Fibroblast of skin of left quadriceps (primary cell): ENCODE results near the gene ZBTB44.
"Not testable (repeated sequence)": the region's sequence is repeated elsewhere in the genome, so short reads cannot be mapped to it uniquely, and the experiment has no call there.

ENCODE experiments used
- DNase-seq, 2 experiments: peaks; one replicate each; pipeline ENCODE4 v3.0.0-alpha.2; 2013; ENCODE audit warnings: low read depth in 2 of 2

ZBTB44 gene

GRCh38 chr11:130313383-130314183 is 1.1 kb downstream of the ZBTB44 start:
- DNase-seq, result no peak

DNA sequence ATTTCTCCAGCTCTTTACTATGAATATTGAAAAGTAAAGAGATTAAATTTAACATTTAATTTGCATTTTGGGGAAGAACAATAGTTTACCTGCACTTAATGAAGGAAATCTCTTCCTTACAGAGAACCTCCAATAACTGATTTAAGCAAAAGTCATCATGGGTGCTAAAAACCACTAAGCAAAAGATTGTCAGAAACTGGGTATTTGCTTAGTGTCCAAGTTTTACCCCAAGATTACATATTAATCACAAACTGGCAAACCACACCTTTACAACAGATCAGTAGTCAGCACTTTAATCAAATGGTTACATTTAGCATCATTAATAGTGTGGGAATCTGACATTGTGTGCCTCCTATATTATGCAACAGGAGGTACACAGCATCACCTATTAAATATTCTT is 2.7 kb downstream of the ZBTB44 start:
- no peak for DNase-seq

GRCh38 chr11:130310622-130311021 is 4.1 kb downstream of the ZBTB44 start:
- no peak for DNase-seq

- no peak for DNase-seq
Observed at GRCh38 chr11:130308886-130309285, 5.8 kb downstream of the ZBTB44 start.

GRCh38 chr11:130308059-130308458 is 6.7 kb downstream of the ZBTB44 start:
- DNase-seq, result no peak

GRCh38 chr11:130304651-130305050 is 10.1 kb downstream of the ZBTB44 start:
- DNase-seq, result no peak

DNA sequence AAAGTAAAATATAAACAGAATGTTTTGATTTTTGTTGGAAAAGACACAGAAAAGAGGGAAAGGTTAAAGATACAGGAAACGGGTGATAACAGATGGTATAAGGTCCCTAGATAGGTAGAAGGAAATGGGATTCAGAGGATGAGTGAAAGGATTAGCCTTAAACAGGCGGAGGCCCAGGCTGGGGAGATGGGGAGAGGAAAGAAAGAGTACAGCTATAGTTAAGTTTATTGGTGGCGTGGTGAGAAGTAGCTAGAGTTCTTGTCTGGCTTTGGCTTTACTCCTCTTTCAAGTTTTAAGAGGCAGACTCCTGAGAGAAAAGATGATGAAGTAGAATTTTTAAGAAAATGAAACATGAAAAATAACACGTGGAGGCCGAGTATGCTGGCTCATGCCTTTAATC is 13.7 kb downstream of the ZBTB44 start:
- DNase-seq, result no peak

DNA sequence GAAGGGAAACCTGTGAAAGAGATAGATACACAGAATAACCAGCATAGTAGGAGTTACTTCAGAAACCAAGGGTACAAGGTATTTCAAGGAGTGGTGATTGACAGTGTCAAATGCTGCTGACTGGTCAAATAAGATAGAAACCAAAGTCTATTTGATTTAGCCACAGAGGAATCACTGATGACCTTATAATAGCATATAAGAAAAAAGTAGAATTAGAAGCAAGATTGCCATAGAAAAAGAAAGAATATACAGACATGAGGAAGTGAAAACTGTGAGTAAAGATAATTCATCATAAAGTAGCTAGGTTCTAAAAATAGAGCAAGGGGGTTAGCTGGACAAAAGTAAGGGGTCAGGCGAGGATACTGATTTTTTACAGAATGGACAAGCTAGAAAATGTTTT is 14.2 kb downstream of the ZBTB44 start:
- DNase-seq, result no peak

DNA sequence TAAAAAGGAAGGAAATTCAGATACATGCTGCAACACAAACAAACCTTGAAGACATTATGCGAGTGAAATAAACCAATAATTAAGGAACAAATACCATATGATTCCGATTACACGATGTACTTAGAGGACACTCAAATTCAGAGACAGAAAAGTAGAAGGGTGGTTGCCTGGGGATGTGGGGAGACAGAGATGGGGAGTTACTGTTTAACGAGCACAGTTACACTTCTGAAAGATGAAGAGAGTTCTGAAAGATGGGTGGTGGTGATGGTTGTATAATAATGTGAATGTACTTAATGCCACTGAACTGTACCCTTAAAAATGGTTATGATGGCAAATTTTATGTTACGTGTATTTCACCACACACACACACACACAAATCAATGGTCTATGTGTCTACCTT is 14.7 kb downstream of the ZBTB44 start:
- DNase-seq, result no peak

GRCh38 chr11:130295657-130296056 is 19.1 kb downstream of the ZBTB44 start:
- no peak for DNase-seq

- DNase-seq, result no peak
Observed at GRCh38 chr11:130282111-130282510, 32.6 kb downstream of the ZBTB44 start.

GRCh38 chr11:130281341-130281740 is 33.4 kb downstream of the ZBTB44 start:
- not testable (repeated sequence) for DNase-seq

DNA sequence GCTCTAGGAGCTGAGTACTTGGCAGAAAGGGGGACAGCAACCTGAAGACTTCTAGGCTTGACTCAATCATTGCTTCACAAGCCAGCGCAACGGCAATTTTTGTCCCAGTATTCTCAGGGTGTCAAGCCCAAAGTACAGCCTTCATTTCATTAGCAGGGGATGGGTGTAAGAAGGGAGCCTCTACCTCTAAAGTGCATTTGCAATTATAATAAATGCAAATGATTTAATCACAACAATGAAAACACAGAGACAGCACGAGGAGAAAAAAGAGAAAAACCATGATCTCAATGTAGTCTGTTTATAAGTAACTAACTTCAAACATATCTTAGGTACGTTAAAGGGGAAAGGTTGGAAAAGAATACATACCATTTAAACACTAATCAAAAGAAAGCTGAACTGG is 34.7 kb downstream of the ZBTB44 start:
- no peak for DNase-seq

DNA sequence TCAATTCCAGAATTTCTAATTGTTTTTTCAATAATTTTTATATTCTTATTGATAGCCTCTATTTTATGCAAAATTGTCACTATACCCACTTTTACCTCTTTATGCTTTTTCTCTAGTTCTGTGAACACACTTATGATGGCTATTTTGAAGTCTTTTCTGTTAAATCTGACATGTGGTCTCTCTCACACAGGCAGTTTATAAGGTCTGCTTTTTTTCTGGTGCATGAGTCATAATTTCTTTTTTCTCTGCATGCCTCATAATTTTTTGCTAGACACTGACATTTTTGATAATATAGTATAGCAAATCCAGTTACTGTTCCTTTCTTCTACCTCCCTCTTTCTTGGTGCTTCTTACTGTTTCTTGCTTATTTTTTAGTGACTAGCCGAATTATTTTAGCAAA is 36.0 kb downstream of the ZBTB44 start:
- no peak for DNase-seq

DNA sequence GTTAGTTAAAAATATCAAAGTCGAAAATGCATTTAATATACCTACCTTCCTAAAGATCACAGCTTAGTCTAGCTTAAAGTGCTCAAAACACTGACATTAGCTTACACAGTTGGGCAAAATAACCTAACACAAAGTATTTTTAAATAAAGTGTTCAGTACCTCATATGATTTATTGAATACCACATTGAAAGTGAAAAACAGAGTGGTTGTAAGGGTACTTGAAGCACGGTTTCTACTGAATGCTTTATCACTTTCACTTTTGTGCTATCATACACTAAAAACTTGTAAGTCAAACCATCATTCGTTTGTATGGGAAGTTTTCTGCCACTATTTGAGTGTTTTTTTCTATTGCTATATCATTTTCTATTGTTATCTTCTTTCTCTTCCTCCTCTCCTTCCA is 36.6 kb downstream of the ZBTB44 start:
- DNase-seq, result no peak

DNA sequence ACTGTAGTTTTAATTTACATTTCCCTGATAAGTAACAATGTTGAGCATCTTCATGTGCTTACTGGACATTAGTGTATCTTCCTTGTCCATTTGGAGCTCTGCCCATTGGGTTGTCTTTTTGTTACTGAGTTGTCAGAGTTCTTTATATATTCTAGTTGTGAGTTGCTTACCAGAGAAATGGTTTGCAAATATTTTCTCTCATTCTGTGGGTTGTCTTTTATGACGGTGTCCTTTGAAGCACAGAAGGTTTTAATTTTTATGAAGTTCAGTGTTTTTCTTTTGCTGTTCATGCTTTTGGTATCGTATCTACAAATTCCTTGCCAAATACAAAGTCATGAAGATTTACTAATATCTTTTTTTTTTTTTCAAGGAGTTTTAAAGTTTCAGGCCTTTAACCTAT is 42.4 kb downstream of the ZBTB44 start:
- peak; percentile 24 to 27 for DNase-seq

- no peak for DNase-seq
Observed at GRCh38 chr11:130269326-130269943, 45.3 kb downstream of the ZBTB44 start.

- no peak for DNase-seq
Observed at GRCh38 chr11:130263351-130263750, 51.4 kb downstream of the ZBTB44 start.

- DNase-seq, result no peak
Observed at GRCh38 chr11:130262424-130262823, 52.3 kb downstream of the ZBTB44 start.

DNA sequence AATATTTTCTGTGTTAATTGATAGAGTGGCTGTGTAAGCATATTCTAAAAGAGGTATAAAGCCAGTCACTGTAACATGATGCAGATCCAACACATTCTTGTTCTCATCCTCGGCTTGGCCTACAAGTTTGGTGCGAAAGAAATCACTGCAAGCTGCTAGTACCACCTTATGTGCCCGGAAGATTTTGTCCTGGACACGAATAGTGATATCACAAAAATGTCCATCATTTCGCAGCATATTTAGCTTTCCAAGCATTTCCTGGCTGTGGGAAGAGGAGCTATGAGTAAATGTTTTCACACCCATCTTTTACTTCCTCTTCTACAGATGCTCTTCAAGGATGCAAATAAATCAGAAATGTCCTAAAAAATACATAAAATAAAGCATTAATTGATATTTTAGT is 53.1 kb downstream of the ZBTB44 start:
- DNase-seq, result no peak

GRCh38 chr11:130260742-130261141 is 54.0 kb downstream of the ZBTB44 start:
- no peak for DNase-seq

GRCh38 chr11:130260080-130260627 is 54.6 kb downstream of the ZBTB44 start:
- no peak for DNase-seq

DNA sequence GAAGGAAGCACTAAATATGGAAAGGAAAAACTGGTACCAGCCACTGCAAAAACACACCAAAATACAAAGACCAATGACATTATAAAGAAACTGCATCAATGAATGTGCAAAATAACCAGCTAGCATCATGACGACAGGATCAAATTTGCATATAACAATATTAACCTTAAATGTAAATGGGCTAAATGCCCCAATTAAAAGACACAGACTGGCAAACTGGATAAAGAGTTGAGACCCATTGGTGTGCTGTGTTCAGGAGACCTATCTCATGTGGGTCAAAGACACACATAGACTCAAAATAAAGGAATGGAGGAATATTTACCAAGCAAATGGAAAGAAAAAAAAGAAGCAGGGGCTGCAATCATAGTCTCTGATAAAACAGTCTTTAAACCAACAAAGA is 63.0 kb downstream of the ZBTB44 start:
- DNase-seq, result not testable (repeated sequence)
